H9 (cell line): Measurements from ENCODE around the gene BCL11B. TPM values are rescaled to one million over a fixed set of nuclear protein-coding genes. Genes with fewer than 3 reads are reported as not detected.

ENCODE experiments used
- DNase-seq: peaks from one replicate; pipeline ENCODE4 v3.0.0-alpha.2; 2017
- H2AFZ ChIP-seq: one replicate; pipeline ENCODE4 v1.6.1; 2013; ENCODE audit warnings: mild to moderate bottlenecking, low read length, control low read depth, moderate library complexity
- H2AK5ac ChIP-seq: 2 replicates; pipeline ENCODE4 v1.6.1; 2013; ENCODE audit warnings: low read length, control low read depth, mixed read lengths; ENCODE audit not compliant: insufficient read length
- H2BK120ac ChIP-seq: one replicate; pipeline ENCODE4 v1.6.1; 2013; ENCODE audit warnings: low read depth, mild to moderate bottlenecking, low read length, control low read depth, inconsistent platforms; ENCODE audit not compliant: poor library complexity, severe bottlenecking
- H2BK12ac ChIP-seq: 2 replicates; pipeline ENCODE4 v1.6.1; 2013; ENCODE audit warnings: low read length, control low read depth, mixed read lengths, low read depth; ENCODE audit not compliant: insufficient read length
- H2BK15ac ChIP-seq: 2 replicates; pipeline ENCODE4 v1.6.1; 2013; ENCODE audit warnings: low read depth, low read length, control low read depth
- H2BK20ac ChIP-seq: one replicate; pipeline ENCODE4 v1.6.1; 2013; ENCODE audit warnings: low read depth, mild to moderate bottlenecking, low read length, control low read depth, inconsistent platforms; ENCODE audit not compliant: poor library complexity, severe bottlenecking
- H2BK5ac ChIP-seq: 2 replicates; pipeline ENCODE4 v1.6.1; 2013; ENCODE audit warnings: low read length, control low read depth, mixed read lengths; ENCODE audit not compliant: insufficient read length
- H3K14ac ChIP-seq: 2 replicates; pipeline ENCODE4 v1.6.1; 2013; ENCODE audit warnings: low read length, control low read depth; ENCODE audit not compliant: insufficient read depth
- H3K18ac ChIP-seq: 2 replicates; pipeline ENCODE4 v1.6.1; 2013; ENCODE audit warnings: low read depth, mild to moderate bottlenecking, mixed read lengths, low read length, control low read depth; ENCODE audit not compliant: insufficient read length
- H3K23ac ChIP-seq: 2 replicates; pipeline ENCODE4 v1.6.1; 2013; ENCODE audit warnings: low read length, control low read depth, mixed read lengths, low read depth; ENCODE audit not compliant: insufficient read length
- H3K23me2 ChIP-seq: 2 replicates; pipeline ENCODE4 v1.6.1; 2013; ENCODE audit warnings: low read depth, mild to moderate bottlenecking, mixed read lengths, low read length, control low read depth; ENCODE audit not compliant: insufficient read length, poor library complexity, severe bottlenecking
- H3K27ac ChIP-seq: 2 replicates; pipeline ENCODE4 v1.5.1; 2013; ENCODE audit warnings: low read length, control low read depth, mixed read lengths, low read depth; ENCODE audit not compliant: insufficient read length
- H3K27me3 ChIP-seq: 2 replicates; pipeline ENCODE4 v1.6.1; 2013; ENCODE audit warnings: low read length, control low read depth, inconsistent platforms; ENCODE audit not compliant: insufficient read depth
- H3K4ac ChIP-seq: 2 replicates; pipeline ENCODE4 v1.6.1; 2013; ENCODE audit warnings: low read depth, mild to moderate bottlenecking, control low read depth, inconsistent platforms, low read length, moderate library complexity
- H3K4me1 ChIP-seq: 2 replicates; pipeline ENCODE4 v1.6.1; 2013; ENCODE audit warnings: low read length, control low read depth, inconsistent platforms; ENCODE audit not compliant: insufficient read depth
- H3K4me2 ChIP-seq: 2 replicates; pipeline ENCODE4 v1.6.1; 2013; ENCODE audit warnings: low read length, control low read depth, mixed read lengths; ENCODE audit not compliant: insufficient read length, insufficient read depth
- H3K56ac ChIP-seq: 2 replicates; pipeline ENCODE4 v1.6.1; 2013; ENCODE audit warnings: low read depth, mild to moderate bottlenecking, mixed read lengths, low read length, control low read depth; ENCODE audit not compliant: insufficient read length
- H3K79me1 ChIP-seq: 2 replicates; pipeline ENCODE4 v1.6.1; 2013; ENCODE audit warnings: low read depth, mild to moderate bottlenecking, moderate library complexity, low read length, control low read depth, inconsistent platforms; ENCODE audit not compliant: insufficient read depth, poor library complexity, severe bottlenecking
- H3K79me2 ChIP-seq: 2 replicates; pipeline ENCODE4 v1.6.1; 2013; ENCODE audit warnings: low read length, control low read depth, inconsistent platforms; ENCODE audit not compliant: insufficient read depth
- H3K9ac ChIP-seq: 2 replicates; pipeline ENCODE4 v1.6.1; 2013; ENCODE audit warnings: low read length, control low read depth, mixed read lengths; ENCODE audit not compliant: insufficient read length; ENCODE audit errors: extremely low read depth
- H3K9me3 ChIP-seq: one replicate; pipeline ENCODE4 v1.6.1; 2013; ENCODE audit warnings: low read depth, low read length, inconsistent platforms; ENCODE audit not compliant: control insufficient read depth
- H3T11ph ChIP-seq: one replicate; pipeline ENCODE4 v1.6.1; 2013; ENCODE audit warnings: mild to moderate bottlenecking, low read length, control low read depth, inconsistent platforms
- H4K20me1 ChIP-seq: one replicate; pipeline ENCODE4 v1.6.1; 2013; ENCODE audit not compliant: control insufficient read depth, insufficient read length, insufficient read depth
- H4K5ac ChIP-seq: 2 replicates; pipeline ENCODE4 v1.6.1; 2013; ENCODE audit warnings: low read depth, mild to moderate bottlenecking, mixed read lengths, low read length, control low read depth; ENCODE audit not compliant: insufficient read length
- H4K8ac ChIP-seq: replicated peaks from 2 replicates; pipeline ENCODE4 v1.6.1; 2013; ENCODE audit warnings: low read length, control low read depth, mixed read lengths, low read depth; ENCODE audit not compliant: insufficient read length
- H4K91ac ChIP-seq: 2 replicates; pipeline ENCODE4 v1.6.1; 2013; ENCODE audit warnings: low read depth, mild to moderate bottlenecking, moderate library complexity, mixed read lengths, low read length, control low read depth; ENCODE audit not compliant: insufficient read length
- H3K27ac Mint-ChIP-seq, 3 experiments: 2 replicates in 2 of 3; 3 replicates in 1 of 3; pipeline ENCODE4 v1.8.0; 2020 to 2021; ENCODE audit warnings: mixed read lengths in 3 of 3, mild to moderate bottlenecking in 1 of 3, moderate library complexity in 1 of 3
- H3K27me3 Mint-ChIP-seq: 2 replicates; pipeline ENCODE4 v1.8.0; 2021; ENCODE audit warnings: low read depth, mild to moderate bottlenecking, moderate library complexity, mixed read lengths
- H3K36me3 Mint-ChIP-seq, 3 experiments: 2 replicates in 2 of 3; 3 replicates in 1 of 3; pipeline ENCODE4 v1.8.0; 2020 to 2021; ENCODE audit warnings: low read depth in 3 of 3, mixed read lengths in 3 of 3; ENCODE audit not compliant: insufficient read depth in 1 of 3
- H3K4me1 Mint-ChIP-seq, 2 experiments: 2 replicates each; pipeline ENCODE4 v1.8.0; 2020; ENCODE audit warnings: mixed read lengths in 2 of 2
- H3K4me3 Mint-ChIP-seq, 2 experiments: 2 replicates in 1 of 2; 3 replicates in 1 of 2; pipeline ENCODE4 v1.8.0; 2020 to 2021; ENCODE audit warnings: mild to moderate bottlenecking in 2 of 2, mixed read lengths in 2 of 2, moderate library complexity in 1 of 2
- H3K9me3 Mint-ChIP-seq, 2 experiments: 2 replicates in 1 of 2; 3 replicates in 1 of 2; pipeline ENCODE4 v1.8.0; 2020; ENCODE audit warnings: mild to moderate bottlenecking in 2 of 2, mixed read lengths in 2 of 2, moderate library complexity in 1 of 2
- CTCF ChIP-seq: fragments of 200-600 bp; sonication (generic); conservative IDR thresholded peaks from 3 replicates; pipeline ENCODE4 v1.8.0; 2021; ENCODE audit warnings: antibody characterized with exemption, mild to moderate bottlenecking
- WGBS: extraction: QIAGEN DNeasy Blood & Tissue Kit; methylation state at CpG from one replicate; pipeline ENCODE4 v1.1.7; 2013; ENCODE audit warnings: missing lambda C conversion rate, low lambda C conversion rate, mixed read lengths; ENCODE audit not compliant: insufficient read length; ENCODE audit errors: extremely low coverage; 5-methylcytosine and 5-hydroxymethylcytosine counted together
- total RNA-seq: library from RNA; stranded (reverse); gene quantifications from 2 replicates; pipeline ENCODE4 v1.2.1, GENCODE V29; 2021

The BCL11B gene
- total RNA-seq, 1 experiment from 2014 or later, result 4.9 TPM

DNA sequence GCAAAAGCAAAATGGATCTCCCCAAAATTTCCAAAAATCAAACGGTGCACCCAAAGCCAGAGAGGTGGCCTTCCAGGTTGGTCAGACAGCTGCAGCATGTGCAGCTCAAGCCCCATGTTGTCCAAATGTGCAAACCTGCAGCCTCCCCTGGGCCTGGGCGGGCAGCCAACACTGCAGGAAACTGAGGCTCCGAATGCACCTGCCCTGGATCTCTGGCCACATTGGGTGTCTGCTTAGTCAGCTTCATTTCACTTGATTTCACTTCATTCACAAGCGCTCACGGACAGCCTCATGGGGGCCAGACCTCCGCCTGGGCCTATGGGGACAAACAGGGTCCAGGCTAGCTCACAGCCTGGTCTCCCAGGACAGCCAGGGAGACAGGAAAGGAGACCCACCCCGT lies 59.8 kb downstream of the BCL11B start:
- Histone ChIP-seq H2AFZ (no peak overlapping the region), H3K14ac (no peak overlapping the region; the same call in 1 of the 2 replicates), H3K79me1 (no peaks in the 10 kb centered on the region), H2BK5ac (no peak overlapping the region), H4K20me1 (no peaks in the 10 kb centered on the region), H4K8ac (no peak overlapping the region), H2AK5ac (no peak overlapping the region), H3K9ac (no peak overlapping the region), H4K5ac (no peak overlapping the region), H4K91ac (no peak overlapping the region), H2BK12ac (no peak overlapping the region), H3K56ac (no peak overlapping the region), H3K79me2 (peaks cover 3% of the 10 kb centered on the region; the same call in 1 of the 2 replicates), H3K27ac (no peak overlapping the region), H3T11ph (no peak overlapping the region), H3K18ac (no peak overlapping the region), H3K27me3 (no peaks in the 10 kb centered on the region), H2BK20ac (no peak overlapping the region), H3K9me3 (no peaks in the 10 kb centered on the region), H3K4ac (no peak overlapping the region), H3K4me2 (no peak overlapping the region), H3K4me1 (no peaks in the 10 kb centered on the region), H3K23me2 (no peaks in the 10 kb centered on the region), H3K23ac (no peak overlapping the region), H2BK120ac (no peak overlapping the region), H2BK15ac (no peak overlapping the region)
- no peak for TF ChIP-seq CTCF
- H3K36me3 Mint-ChIP-seq, result no peaks in the 10 kb centered on the region
- no peaks in the 10 kb centered on the region for H3K27me3 Mint-ChIP-seq
- H3K9me3 Mint-ChIP-seq, result no peaks in the 10 kb centered on the region
- peak overlapping the region in 1 of 3 experiments; percentile 12; a peak in 2 of 7 replicates for H3K27ac Mint-ChIP-seq
- peaks cover 2 to 16% of the 10 kb centered on the region in 2 experiments; a peak in 1 of 4 replicates for H3K4me1 Mint-ChIP-seq
- no peak for DNase-seq
- no CpG with 5 or more reads among the region's 7 CpGs for whole genome bisulfite sequencing
- no peak overlapping the region for H3K4me3 Mint-ChIP-seq
